HG03103 (cell line): ENCODE results near the gene METTL15.
"Not testable (repeated sequence)": the region's sequence is repeated elsewhere in the genome, so short reads cannot be mapped to it uniquely, and the experiment has no call there.

Experiments used
- ATAC-seq: cut with Tn5 transposase; IDR thresholded peaks from one replicate; pipeline ENCODE4 v1.9.1; 2021; ENCODE audit warnings: low read depth; ENCODE audit not compliant: unreplicated experiment

METTL15 gene

GRCh38 chr11:28108958-28109357, 770 bp downstream of the METTL15 start:
- no peak for ATAC-seq

- ATAC-seq: peak; percentile 36
Observed at GRCh38 chr11:28110108-28110820, 2.1 kb downstream of the METTL15 start.

DNA sequence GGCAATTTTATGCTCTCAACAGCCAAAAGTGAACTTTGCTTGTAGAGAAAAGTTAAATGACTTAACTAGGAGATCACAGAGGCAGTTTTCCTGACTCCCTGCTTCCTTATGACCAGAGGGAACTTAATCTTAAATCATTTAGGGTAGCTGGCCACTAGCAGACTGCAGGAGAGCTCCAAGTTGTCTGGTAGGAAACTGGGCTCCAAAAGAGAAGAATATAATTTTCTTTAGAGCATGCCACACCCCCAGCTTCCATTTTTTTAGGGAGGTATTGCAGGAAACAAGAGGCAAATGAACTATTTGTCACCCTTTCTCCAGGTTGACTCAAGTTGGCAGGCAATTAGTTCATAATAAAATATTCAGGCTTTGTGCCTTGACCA, 2.6 kb downstream of the METTL15 start:
- ATAC-seq: no peak

DNA sequence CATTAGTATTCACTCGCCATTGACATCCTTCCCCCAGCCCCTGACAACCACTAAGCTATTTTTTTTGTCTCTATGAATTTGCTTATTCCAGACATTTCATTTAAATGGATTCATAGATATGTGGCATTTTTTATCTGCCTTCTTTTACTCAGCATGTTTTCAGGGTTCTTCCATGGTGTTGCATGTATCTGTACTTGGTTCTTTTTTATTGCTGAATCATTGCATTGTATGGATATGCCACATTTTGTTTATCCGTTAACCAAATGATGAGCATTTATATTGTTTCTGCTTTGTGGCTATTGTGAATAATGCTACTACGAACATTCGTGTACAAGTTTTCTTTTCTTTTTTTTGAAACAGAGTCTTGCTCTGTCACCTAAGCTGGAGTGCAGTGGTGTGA, 5.9 kb downstream of the METTL15 start:
- no peak for ATAC-seq

- ATAC-seq: no peak
Observed at GRCh38 chr11:28114731-28115130, 6.5 kb downstream of the METTL15 start.

DNA sequence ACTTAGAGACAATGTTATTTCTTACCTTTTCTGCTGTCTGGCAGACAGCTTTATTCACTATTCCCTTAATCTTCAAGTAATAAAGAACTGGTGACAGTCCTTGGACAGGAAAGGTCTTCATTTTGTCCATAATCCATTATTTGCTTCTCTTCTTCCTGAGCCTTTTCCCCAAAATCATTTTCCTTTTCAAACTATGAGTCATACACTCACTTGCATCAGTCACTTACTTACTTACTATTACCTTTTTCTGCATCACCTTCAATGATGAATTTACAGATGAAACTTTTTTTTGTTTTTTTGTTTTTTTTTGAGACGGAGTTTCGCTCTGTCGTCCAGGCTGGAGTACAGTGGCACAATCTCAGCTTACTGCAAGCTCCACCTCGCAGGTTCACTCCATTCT, 9.5 kb downstream of the METTL15 start:
- ATAC-seq: no peak

- no peak for ATAC-seq
Observed at GRCh38 chr11:28123151-28123581, 15.0 kb downstream of the METTL15 start.

DNA sequence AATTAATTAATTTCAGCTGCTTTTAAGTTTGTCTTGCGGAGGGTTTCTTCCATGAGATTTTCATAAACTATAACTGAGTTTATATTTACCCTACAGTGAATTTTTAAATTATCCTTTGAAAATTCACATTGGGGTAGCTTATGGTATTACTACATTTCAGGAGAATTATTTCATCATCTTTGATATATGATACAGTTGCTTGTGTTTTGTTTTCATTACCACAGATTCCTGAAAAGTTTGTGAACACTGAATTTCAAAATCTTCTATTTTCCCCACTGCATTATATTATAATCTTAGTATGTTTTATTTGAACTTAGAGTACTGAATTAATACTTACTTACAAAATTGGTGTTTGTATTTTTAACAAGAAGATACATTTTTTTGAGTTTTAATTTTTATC, 24.4 kb downstream of the METTL15 start:
- no peak for ATAC-seq

DNA sequence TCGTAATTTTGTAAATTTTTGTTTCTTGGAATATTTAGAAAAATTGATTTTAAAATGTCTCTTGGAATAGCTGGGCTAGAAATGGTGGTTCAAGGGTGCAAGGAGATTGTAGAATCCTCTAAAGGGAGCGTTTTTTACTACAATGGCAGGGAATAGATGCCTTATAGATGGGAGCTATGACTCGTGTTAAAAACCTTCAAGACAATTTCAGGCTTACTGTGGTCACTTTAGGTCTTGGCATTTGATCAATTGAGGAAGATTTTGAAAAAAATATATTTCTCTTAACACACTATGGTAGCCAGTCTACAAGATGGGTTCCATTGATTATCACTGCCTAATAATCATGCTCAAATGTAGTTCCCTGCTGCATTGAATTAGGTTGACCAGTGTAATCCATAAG, 25.0 kb downstream of the METTL15 start:
- no peak for ATAC-seq

GRCh38 chr11:28136157-28136556, 28.0 kb downstream of the METTL15 start:
- not testable (repeated sequence) for ATAC-seq

- ATAC-seq: no peak
Observed at GRCh38 chr11:28137366-28137765, 29.2 kb downstream of the METTL15 start.

DNA sequence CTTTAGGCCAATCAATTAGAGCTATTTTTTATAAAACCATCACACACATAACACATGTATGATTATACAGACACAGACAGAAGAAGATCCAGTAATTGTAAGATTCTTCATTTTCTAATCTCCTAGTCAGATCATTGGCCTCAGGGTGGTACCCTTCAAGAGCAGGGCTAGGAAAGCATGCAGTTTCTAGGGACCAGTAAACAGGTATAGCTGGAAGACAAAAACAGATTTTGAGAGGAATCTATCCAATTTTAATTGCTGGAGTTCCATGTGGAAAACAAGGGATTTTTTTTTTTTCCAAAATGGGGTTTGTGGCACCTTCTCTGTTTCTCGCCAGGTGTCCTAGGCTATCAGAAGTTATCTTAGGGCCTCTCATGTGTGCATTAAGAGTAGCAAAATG, 29.6 kb downstream of the METTL15 start:
- ATAC-seq: no peak

DNA sequence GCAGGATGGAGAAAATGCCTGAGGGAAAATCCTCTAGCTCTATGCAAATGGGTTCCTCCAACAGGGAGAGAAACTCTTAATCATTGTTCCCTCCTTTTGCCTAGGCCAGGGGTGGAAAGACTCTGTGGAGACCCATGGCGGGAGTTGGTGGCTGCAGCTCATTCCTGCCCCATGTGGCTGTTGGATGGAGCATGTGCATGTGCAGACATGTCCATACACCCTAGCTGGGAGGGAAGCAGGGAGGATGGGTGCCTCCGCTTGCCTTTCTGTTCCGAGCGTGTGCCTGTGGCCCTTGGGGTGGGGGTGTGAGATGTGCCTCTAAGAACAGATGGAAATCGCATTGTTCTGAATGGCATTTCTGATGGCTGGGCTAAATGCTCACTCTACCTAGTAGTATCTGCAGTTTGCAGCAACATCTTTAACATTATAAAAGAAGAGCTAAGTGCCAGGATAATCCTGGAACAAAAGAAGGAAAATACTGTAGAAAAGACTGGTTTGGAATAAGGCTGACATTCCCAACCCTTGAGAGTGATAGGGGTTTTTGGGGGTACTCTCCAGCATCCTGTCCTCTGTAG, 31.7 kb downstream of the METTL15 start:
- no peak for ATAC-seq

GRCh38 chr11:28140689-28141455, 32.7 kb downstream of the METTL15 start:
- no peak for ATAC-seq

DNA sequence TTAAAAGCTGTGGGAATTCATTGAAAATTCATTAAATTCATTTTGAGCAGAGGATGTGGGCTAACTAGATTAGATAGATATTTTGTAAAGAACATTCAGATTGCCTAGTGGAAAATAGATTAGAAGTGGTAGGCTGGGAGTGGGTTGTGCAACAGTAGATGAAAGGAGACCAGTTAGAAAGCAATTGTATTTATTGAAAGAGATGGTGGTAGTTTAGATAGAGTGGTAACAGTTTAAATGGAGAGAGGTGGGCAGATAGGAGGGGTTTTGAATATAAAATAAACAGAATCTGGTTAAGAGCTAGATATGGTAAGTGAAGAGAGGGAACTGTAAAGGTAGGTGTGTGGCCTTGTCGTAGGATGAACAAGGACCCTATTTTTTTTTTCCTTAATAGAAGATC, 34.5 kb downstream of the METTL15 start:
- no peak for ATAC-seq

DNA sequence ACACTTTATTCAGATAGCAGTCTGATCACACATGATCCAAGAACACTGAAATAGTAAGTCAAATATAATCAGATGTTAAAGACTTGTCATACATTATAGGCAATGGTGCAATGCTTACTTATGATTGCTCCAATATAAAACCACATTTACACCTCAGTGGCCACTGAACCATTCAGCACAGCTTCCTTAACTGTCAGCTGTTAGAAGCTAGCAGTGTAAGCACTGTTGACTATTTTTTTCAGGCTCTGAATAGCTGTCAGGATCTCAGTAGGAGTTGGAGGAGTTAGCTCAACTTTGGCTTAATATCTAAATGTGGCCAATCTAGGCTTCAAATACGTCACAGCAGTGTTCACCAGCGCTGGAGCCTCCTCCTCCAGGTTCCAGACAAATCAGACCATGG, 36.6 kb downstream of the METTL15 start:
- ATAC-seq: no peak

DNA sequence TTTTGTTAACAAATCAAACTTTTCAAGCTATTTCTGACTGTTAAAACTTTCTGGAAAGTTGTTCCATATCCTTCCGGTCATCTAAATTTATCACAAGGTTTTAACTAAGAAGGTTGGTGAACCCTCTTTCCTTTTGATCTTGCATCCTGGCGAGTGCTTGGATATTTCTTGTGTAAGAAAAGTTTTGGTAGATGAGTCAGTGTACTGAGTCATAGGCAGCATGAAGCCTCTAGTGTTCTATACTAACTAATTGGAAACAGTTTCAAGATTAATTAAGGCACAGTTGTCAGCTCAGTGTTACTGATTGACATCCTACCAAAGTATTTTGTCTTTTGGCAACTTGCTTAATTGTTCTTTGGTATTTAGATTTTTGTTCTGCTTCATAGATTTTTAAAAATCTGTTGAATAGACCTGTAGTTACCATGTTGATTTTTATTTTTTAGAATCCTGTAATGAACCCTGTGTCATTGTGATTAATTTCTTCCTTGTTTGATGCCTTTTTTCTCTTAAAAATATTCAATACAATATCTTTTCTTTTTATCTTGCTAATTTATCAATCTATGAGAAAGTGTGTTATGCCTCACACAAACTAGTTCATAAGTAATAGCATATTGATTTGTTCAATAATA, 38.0 kb downstream of the METTL15 start:
- ATAC-seq: no peak

- ATAC-seq: no peak
Observed at GRCh38 chr11:28152743-28153142, 44.6 kb downstream of the METTL15 start.

- no peak for ATAC-seq
Observed at GRCh38 chr11:28153586-28153985, 45.4 kb downstream of the METTL15 start.

- ATAC-seq: no peak
Observed at GRCh38 chr11:28168718-28169117, 60.5 kb downstream of the METTL15 start.

DNA sequence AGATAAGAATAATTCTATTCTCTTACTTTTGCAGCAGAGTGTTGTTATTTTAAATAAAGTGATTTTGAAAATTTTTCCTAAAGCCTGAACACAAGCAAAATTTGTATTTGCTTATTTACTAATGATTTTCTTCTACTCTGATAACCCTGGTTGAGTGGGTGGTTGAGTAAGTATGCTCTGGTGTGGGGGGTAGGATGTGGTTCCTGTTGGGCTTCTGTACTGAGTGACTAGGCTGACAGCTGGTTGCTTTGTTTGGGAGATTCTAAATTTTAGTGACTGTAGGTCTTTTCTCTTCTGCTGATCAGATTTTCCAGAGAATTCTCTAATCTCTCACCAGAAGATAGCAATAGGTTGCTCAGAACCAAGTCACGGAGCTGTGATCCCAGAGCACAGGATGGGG, 61.6 kb downstream of the METTL15 start:
- ATAC-seq: no peak
